Measurements from ENCODE around the gene NSG1. TPM values are rescaled to one million over a fixed set of nuclear protein-coding genes. Genes with fewer than 3 reads are reported as not detected.

NSG1 gene
- total and polyA plus RNA-seq, 2 donors (not counting 3 experiments of a cell fraction or from before 2014, with no cell fraction given): 2.0 to 2.9 TPM

DNA sequence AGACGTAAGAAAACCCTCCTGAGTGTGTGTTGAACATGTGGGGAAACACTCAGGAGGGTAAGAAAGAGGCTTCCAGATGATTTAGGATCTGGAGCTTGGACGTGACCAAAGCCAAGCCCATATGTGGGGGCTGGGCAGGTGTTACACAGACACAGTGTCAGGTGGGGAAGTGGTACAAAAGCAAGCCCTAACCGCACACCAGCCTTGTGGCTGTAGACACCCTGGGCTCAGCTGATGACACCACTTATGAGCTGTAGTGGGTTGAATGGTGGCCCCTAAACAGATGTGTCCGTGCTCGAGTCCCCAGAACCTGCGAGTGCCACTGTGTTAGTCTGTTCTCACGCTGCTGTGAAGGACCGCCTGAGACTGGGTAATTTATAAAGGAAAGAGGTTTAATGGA lies 25.0 kb upstream of the NSG1 start:
- FAIRE-seq (no peak), DNase-seq (ENCODE audit: low read depth, low spot score) (no peak)
- Histone ChIP-seq H3K36me3 (ENCODE audit: control insufficient read depth in 2 of 2, extremely low read depth in 1 of 2, insufficient read depth in 2 of 2, low read length in 2 of 2) (no peaks in the 10 kb centered on the region), H4K20me1 (replicated peaks; ENCODE audit: control insufficient read depth, extremely low read depth, insufficient read depth, low read length) (no peaks in the 10 kb centered on the region), H3K9me1 (replicated peaks; ENCODE audit: control insufficient read depth, extremely low read depth, insufficient read depth, low read length) (no peaks in the 10 kb centered on the region), H3K27me3 (ENCODE audit: control insufficient read depth in 2 of 2, insufficient read depth in 2 of 2, low read length in 2 of 2) (peaks cover 0 to 2% of the 10 kb centered on the region in 2 experiments), H3K4me2 (ENCODE audit: insufficient read depth, low read length) (no peak overlapping the region), H3K9me3 (replicated peaks; ENCODE audit: control insufficient read depth, insufficient read depth, low read length) (no peaks in the 10 kb centered on the region), H3K4me1 (ENCODE audit: control insufficient read depth, extremely low read depth, insufficient read depth, low read length) (no peaks in the 10 kb centered on the region), H3K4me3 (replicated peaks in 1 of 3; ENCODE audit: insufficient read depth in 1 of 3, low read depth in 1 of 3, low read length in 3 of 3) (no peak overlapping the region), H3K79me2 (ENCODE audit: control insufficient read depth, insufficient read depth, low read length) (no peaks in the 10 kb centered on the region), H3K27ac (ENCODE audit: insufficient read depth, low read depth, low read length) (no peak overlapping the region), H3K9ac (replicated peaks; ENCODE audit: extremely low read depth, insufficient read depth, low read length) (no peak overlapping the region), H2AFZ (ENCODE audit: low read depth, low read length) (no peak overlapping the region)
- intact Hi-C loops (cut with micrococcal nuclease) (no loop called here), dilution Hi-C loops (cut with MboI; ENCODE audit: extremely low pct_ligation_motif_present, low sequenced_read_pairs) (no loop called here)
- BruUV-seq (replicated peaks): no TSS peak
- ChIA-PET POLR2A (no interaction called here), CTCF (no interaction called here)
- TF ChIP-seq JUN (IDR thresholded peaks at IDR 0.05; ENCODE audit: borderline replicate concordance, insufficient read depth, insufficient read length, low read depth): no peak
- no peak for TF ChIP-seq FOS (IDR thresholded peaks at IDR 0.05; ENCODE audit: borderline replicate concordance, insufficient read depth, low read length)
- TF ChIP-seq, protein P1, sequence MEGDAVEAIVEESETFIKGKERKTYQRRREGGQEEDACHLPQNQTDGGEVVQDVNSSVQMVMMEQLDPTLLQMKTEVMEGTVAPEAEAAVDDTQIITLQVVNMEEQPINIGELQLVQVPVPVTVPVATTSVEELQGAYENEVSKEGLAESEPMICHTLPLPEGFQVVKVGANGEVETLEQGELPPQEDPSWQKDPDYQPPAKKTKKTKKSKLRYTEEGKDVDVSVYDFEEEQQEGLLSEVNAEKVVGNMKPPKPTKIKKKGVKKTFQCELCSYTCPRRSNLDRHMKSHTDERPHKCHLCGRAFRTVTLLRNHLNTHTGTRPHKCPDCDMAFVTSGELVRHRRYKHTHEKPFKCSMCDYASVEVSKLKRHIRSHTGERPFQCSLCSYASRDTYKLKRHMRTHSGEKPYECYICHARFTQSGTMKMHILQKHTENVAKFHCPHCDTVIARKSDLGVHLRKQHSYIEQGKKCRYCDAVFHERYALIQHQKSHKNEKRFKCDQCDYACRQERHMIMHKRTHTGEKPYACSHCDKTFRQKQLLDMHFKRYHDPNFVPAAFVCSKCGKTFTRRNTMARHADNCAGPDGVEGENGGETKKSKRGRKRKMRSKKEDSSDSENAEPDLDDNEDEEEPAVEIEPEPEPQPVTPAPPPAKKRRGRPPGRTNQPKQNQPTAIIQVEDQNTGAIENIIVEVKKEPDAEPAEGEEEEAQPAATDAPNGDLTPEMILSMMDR (IDR thresholded peaks at IDR 0.05; ENCODE audit: extremely low read depth in 1 of 2, insufficient read depth in 1 of 2, low read depth in 1 of 2, low read length in 2 of 2): no peak
- no peak for TF ChIP-seq POLR2A (IDR thresholded peaks at IDR 0.05; ENCODE audit: low read depth, low read length)
- TF ChIP-seq GATA2 (IDR thresholded peaks at IDR 0.05; ENCODE audit: insufficient read depth, insufficient read length, low read depth, low read length): no peak
- TF ChIP-seq, protein P2, sequence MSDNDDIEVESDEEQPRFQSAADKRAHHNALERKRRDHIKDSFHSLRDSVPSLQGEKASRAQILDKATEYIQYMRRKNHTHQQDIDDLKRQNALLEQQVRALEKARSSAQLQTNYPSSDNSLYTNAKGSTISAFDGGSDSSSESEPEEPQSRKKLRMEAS (IDR thresholded peaks at IDR 0.05; ENCODE audit: insufficient read depth, insufficient read length): no peak
- TF ChIP-seq EZH2 (IDR thresholded peaks at IDR 0.05; ENCODE audit: borderline replicate concordance, low read depth, low read length, severe bottlenecking): no peak
- no peak for TF ChIP-seq MYC (IDR thresholded peaks at IDR 0.05; ENCODE audit: low read depth, low read length)
- TF ChIP-seq POLR2AphosphoS5 (IDR thresholded peaks at IDR 0.05; ENCODE audit: insufficient read depth, low read depth, low read length): no peak

Data from endothelial cell of umbilical vein (primary cell).